Cardiac septum (tissue), 1 donor: ENCODE measurements around the gene UCHL5. TPM values are rescaled to one million over a fixed set of nuclear protein-coding genes. Genes with fewer than 3 reads are reported as not detected.
"Not testable (repeated sequence)": the region's sequence is repeated elsewhere in the genome, so short reads cannot be mapped to it uniquely, and the experiment has no call there.

ENCODE experiments used
- DNase-seq: peaks from one replicate; pipeline ENCODE4 v3.0.0-alpha.2; 2020; ENCODE audit warnings: low spot score
- intact Hi-C: fragments of 100-400 bp; cut with DNase I; formaldehyde crosslinking; loops from one replicate; pipeline ENCODE4 v1.14.0; 2022
- total RNA-seq: library from RNA; stranded (reverse); fragmentation: NEBNext Ultra II Directional; extraction: Animal tissue kit (Norgen Biotek cat#: 25700); gene quantifications from one replicate; pipeline ENCODE4 v1.2.1, GENCODE V29; 2021
- donor health status: DM: no; HTN: no; CAD: no.

UCHL5 gene
- total RNA-seq, 1 donor from 2014 or later, result 26.4 TPM

DNA sequence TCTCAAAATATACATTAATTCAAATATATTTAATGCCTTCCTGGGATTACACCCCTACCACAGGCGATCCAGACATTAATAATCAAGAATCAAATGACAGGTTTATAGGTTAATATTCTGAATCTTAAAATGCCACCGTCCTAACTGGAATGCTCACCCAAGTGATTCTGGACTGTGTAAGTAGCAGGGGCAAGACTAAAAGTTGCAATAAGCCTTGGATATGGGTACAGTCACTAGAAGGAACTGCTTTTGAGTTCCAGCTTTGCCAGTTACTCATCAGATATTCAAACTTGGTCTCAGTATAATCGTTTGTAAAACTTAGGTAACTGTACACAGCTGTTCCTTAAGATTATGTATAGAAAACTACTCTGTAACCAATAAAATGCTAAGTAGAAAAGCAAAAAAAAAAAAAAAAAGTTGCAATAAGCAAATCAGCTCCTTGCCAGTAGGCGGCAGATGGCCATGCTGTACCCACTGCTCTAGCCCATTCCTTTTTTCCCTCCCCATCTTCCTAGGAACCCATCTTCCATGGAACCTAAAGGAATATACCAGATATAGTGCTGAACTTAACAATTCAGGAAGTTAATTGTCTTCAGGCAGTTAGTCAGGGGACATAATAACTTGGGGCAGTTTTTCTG lies 10.7 kb upstream of the UCHL5 start:
- intact Hi-C loops, result no loop called here
- no peak for DNase-seq

DNA sequence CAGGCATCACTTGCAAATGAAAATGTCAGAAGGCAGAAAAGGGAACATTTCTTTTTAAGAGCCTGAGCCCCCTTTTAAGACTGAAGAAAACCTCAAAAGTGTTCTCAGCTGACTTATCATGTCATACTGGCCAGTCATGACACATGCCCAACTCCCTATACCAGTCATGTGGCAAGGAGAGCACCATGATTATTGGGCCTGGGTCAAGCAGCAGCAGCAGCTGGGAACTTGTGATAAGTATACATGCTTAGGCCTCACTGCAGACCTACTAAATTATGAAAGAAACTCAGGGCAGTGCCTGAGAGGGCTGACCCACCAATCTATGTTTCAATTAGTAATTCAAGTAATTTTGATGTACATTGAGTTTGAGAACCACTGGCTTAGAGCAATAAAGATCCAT lies 8.9 kb upstream of the UCHL5 start:
- intact Hi-C loops, result no loop called here
- DNase-seq, result no peak

DNA sequence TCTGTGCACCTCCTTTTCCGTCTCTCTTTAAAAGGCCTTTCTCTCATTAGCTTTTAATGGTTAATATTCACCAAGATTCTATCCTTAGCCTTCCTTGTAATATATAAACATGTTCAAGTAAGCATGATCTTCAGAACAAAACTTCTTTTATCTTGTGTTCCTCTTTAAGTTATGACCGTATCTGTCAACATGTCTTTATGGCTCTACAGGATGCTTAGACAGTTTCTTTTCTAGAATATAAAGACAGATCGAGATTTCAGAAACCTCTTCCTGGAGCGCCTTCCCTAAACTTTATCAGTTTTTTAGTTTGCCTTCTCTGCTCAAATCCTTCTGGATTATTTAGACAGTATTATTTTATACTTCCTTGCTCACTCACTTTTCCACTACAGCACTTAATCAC lies 7.4 kb upstream of the UCHL5 start:
- no peak for DNase-seq
- intact Hi-C loops, result no loop called here

DNA sequence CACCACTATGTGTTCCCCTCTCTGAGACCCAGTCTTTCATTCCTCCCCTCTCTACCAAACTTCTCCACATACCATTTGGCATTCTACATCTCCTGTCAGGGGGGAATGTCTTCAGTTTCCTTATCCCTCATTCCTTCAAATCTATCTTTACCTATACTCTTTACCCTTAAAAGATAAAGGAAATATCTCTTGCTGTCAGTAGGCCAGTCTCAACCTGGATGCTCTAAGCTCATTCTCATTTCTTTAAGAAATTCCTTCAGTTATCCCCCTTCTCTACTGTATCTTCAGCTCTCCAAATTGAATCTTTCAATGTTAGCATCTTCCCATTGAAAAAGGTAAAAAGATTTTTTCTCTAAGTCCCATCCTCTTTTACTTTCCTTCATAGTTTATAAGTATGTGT lies 6.8 kb upstream of the UCHL5 start:
- intact Hi-C loops, result no loop called here

DNA sequence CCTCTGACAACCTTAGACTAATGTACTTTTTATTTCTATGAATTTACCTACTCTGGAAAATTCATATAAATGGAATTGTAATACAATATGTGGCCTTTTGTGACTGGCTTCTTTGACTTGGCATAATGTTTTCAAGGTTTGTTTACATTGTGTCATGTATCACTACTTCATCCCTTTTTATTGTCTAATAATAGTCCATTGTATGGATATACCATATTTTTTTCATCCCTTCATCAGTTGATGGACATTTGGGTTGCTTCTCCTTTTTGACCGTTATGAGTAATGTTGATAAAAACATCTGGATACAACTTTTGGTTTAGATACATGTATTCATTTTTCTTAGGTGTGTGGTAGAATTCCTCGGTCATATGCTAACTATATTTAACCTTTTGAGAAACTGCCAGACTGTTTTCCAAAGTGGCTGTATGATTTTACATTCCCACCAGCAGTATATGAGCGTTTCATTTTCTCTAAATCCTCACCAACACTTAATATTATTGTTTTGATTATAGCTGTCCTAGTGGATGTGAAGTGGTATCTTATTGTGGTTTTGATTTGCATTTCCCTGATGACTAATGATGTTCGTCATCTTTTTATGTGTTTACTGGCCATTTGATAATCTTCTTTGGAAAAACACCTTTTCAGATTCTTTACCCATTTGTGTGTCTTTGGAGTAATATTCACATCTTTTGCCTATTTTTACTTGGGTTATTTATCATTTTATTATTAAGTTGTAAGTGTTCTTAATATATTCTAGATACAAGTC lies 3.7 kb upstream of the UCHL5 start:
- intact Hi-C loops, result no loop called here
- no peak for DNase-seq

More for the DNA sequence above, 6.8 kb upstream of the UCHL5 start:
- no peak for DNase-seq

DNA sequence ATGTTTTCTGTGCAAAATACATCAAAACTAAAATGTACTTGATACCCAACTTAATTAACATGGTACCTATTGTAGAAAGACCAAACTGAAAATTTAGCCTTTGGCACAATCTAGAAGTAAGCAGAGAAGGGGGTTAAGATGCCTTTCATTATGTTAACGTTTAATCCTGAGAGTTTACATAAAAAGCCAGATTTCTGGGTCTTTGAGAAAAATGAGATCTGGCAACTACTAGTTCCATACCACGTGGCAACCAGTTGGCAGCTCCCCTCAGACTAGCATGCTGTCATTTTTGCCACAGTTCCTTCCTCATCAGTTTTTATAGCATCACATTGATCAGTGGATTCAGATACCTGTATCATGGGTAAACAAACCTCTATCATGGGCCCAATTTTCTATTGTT lies 1.8 kb upstream of the UCHL5 start:
- intact Hi-C loops, result no loop called here
- no peak for DNase-seq

DNA sequence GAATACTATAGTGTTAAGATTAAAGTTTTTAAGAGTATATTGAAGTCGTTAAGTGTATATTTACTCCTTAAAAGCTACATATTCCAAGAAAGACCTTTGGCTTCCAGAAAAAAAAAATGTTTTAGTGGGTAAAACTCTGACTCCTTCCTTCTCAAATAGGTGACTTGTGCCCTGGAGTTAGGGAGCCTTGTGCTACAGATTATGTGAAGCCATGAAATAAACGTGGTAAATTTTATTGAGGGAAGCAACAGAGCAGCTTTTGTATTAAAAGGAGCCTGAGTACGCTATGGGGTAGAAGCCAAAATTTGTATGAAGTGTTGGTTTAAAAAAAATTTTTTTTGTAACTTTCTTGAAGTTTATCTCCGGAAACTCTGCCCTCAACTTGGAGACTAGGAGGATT lies 1.2 kb upstream of the UCHL5 start:
- intact Hi-C loops, result no loop called here
- DNase-seq, result no peak

DNA sequence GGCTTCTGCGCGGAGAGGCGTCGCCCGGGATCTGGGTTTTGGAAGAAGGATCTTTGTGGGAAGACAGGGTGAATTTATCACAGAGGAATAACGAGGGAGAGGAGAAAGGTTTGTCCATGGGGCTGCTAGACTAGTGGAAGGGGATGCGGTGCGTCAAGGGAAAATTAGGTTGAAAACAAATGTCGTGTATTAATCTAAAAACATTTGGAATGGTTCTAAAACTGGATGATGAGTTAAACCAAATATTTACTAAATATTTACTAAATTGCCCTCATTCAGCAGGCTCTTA lies 899 bp upstream of the UCHL5 start:
- no peak for DNase-seq
- intact Hi-C loops, result no loop called here

DNA sequence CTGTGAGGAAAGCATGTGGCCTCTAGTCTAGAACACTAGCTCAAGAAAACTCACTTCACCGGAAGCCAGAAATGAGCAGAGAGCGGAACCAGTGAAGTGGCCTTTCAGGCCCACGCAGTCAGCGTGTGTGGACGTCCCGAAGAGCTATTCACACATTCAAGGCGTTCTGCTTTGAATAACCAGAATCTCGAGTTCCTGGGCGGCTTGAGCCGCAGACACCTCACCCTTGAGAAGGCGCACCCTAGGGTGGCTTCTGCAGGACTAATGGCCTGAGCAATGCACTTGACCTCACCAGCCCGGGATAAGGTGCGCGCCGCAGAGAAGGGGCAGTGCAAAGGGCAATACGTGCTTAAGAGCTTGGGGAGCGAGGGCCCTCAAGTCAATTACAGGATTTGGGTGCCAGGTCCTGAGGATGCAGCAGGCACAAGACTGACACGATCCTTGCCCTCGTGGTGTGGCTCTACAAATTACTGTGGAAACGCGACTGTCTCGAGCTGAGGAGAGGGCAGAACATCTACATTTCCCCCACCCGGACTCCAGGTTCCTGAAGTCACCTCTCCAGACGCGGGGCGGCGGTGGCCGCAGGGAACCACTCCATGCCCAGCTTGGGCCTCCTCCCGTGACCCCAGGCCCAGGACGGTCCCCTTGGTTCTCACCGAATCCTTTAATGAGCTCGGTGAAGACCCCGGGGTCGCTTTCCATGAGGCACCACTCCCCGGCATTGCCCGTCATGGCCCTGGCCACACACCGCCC lies 455 bp downstream of the UCHL5 start:
- intact Hi-C loops, result loop anchor here (1.0 kb wide), 2 partner anchors 47 to 64 kb away; partner anchors contain the start of genes CDC73 and GLRX2
- DNase-seq, result no peak

DNA sequence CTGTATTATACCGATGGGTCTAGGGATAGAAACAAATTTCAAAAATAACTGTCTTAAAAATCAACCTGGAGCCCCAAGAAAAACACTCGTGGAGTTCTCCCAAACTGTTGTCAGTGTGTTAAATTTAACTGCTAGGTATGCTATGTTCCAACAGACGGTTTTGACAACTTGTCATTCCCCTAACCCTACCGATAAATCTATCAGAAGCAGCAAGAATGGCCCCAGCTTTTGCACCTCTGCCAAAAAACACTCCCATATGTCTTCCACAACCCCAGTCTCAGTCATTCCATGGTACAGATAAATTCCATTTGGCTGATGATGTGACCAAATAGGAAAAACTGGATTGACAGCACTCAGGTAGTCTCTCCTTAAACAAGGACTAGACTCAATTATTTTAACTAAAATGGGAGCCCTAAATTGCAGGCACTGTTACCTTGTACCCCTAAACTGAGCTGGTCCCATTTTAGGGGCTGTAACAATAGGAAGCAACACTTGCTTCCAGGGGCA lies 4.9 kb downstream of the UCHL5 start:
- no peak for DNase-seq
- intact Hi-C loops, result no loop called here

DNA sequence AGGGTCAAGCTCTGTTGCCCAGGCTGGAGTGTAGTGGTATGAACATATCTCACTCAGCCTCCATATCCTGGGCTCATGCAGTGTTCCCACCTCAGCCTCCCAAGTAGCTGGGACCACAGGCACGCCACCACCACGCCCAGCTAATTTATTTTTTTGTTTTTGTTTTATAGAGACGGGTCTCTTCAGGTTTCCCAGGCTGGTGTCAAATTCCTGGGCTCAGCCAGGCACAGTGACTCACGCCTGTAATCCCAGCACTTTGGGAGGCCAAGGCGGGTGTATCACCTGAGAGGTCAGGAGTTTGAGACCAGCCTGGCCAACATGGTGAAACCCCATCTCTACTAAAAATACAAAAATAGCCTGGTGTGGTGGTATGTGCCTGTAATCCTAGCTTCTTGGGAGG lies 10.2 kb downstream of the UCHL5 start:
- intact Hi-C loops, DNase-seq: not testable (repeated sequence)

DNA sequence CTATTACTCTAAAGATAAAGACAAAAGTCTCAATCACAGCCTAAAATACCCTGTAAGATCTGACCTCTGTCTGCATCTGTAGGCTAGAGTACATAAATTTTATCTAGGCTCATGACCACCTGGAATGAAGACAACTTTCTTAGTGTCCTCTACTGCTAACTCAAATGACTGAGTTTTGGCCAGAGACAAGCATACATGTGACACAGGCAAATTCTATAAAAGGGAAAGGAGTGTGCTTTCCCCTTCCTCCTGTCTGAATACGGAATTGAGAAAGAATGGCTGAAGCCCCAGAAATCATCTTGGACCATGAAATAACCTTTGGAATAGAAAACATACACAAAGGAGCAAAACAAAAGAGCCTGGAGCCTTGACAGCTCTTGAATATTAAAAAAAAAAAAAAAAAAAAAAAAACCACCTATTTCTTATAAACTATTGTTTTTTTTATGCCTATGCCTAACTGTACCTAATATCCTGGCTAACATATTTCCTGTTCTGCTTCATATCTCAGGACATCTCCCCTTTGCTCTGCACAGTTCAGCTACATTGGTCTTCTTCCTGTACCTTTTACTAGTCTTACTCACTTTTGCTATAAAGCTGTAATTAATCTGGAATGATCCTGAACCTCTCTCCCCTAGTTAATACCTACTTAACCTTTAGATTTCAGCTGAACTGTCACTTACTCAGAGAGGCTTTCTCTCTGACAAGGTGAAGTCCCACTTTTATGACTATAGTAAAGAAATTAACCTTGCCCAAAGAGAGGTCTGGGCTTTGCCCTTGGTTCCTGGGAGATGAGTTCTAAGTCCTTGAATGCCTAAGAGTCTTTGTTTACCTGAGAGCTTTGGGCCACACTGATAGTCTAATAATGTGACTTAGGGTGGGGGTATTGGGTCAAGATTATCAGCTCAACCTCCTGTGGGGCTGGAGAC lies 16.1 kb downstream of the UCHL5 start:
- intact Hi-C loops, result no loop called here
- DNase-seq, result no peak

DNA sequence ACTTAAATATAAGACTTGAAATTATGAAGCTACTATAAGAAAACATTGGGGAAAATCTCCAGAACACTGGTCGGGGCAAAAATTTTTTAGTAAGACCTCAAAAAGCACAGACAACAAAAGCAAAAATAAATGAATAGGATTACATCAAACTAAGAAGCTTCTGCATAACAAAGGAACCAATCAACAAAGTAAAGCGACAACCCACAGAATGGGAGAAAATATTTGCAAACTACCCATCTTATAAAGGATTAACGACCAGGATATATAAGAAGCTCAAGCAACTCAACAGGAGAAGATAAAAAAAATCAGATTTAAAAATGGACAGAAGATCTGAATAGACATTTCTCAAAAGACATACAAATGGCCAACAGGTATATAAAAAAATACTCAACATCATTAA lies 19.1 kb downstream of the UCHL5 start:
- intact Hi-C loops, result no loop called here
- DNase-seq, result no peak

DNA sequence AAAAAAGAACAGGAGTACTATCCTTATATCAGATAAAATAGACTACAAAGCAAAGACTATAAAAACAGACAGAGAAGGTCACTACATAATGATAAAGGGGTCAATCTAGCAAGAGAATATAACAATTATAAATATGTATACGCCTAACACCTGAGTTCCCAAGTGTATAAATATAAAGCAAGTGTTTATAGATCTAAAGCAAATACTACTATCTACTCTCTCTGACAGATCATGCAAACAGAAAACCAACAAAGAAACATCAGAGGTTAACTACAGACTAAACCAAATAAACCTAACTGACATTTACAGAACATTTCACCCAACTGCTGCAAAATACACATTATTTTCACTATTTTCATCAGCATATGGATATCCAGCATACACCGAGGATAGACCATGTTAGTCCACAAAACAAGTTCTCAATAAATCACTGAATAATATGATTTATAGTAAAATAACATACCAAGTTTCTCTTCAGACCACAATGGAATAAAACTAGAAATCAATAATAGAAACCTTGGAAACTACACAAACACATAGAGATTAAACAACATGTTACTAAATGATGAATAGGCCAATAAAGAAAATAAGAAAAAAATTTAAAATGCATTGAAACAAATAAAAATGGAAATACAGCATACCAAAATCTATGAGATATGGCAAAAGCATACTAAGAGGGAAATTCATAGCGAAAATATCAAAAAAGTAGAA lies 22.7 kb downstream of the UCHL5 start:
- DNase-seq, result no peak
- intact Hi-C loops, result no loop called here

DNA sequence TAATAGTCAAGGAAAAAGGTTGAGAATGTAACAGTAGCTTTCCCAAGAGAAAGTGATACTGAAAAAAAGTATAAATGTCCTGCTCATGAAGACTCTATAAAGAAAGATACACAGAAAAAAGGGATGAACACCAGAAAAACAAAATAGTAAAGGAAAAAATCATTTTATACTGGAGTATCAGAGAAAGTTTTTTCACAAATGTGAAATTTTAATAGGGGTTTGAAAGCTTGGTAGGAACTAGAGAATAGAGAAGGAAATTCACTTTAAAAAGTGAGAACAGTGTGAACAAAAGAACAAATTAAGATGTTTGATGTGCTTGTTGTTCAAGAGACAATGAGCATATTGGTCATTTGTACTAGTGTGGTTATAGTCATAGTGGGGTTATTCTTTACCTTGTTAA lies 25.6 kb downstream of the UCHL5 start:
- intact Hi-C loops, result loop anchor here (5.0 kb wide), 1 partner anchor 426 kb away; no protein-coding TSS in a partner anchor
- DNase-seq, result no peak

DNA sequence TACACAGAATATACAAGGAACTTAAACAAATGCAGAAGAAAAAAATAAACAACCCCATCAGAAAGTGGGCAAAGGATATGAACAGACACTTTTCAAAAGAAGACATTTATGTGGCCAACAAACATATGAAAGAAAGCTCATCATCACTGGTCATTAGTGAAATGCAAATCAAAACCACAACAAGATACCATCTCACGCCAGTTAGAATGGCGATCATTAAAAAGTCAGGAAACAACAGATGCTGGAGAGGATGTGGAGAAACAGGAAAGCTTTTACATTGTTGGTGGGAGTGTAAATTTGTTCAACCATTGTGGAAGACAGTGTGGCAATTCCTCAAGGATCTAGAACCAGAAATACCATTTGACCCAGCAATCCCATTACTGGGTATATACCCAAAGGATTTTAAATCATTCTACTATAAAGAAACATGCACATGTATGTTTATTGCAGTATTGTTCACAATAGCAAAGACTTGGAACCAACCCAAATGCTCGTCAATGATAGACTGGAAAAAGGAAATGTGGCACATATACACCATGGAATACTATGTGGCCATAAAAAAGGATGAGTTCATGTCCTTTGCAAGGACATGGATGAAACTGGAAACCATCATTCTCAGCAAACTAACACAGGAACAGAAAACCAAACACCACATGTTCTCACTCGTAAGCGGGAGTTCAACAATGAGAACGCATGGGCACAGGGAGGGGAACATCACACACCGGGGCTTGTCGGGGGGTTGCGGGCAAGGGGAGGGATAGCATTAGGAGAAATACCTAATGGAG lies 26.3 kb downstream of the UCHL5 start:
- intact Hi-C loops, result loop anchor here (5.0 kb wide), 1 partner anchor 426 kb away; no protein-coding TSS in a partner anchor
- DNase-seq, result not testable (repeated sequence)

DNA sequence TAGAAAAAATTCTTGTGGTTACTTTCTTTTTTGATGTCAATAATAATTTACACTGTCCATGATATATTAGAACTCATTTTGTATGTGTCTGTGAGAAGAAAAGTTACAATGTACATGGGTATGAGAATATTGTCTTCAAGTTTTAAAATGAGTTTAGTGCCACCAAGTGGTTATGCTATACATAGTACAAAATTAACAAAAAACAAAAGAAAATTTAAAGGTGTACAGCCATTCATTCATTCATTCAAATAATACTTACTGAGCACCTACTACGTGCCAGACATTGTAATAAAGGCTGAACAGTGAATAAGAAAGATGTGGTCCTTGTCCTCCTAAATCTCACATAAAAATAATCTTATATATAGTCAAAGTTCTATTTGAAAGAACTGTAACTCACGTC lies 27.7 kb downstream of the UCHL5 start:
- DNase-seq, result no peak
- intact Hi-C loops, result loop anchor here (5.0 kb wide), 1 partner anchor 424 kb away; no protein-coding TSS in a partner anchor

DNA sequence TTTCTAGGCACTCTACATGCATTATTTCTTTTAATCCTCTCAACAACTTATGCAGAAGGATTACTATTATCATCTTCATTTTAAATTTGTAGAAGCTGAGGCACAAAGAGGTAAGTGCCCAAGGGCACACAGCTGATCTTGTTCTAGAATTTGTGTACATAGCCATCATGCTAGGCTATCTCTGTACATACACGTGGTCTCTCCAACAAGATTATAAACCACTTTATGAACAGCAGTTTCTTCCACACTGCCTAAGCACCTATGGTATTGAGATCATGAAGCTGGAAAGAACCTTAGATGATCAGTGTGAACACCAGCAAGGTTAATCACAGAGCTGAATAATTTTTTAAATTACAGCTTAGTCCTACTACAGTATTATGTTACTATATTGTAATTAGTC lies 28.9 kb downstream of the UCHL5 start:
- intact Hi-C loops, result loop anchor here (5.0 kb wide), 1 partner anchor 423 kb away; no protein-coding TSS in a partner anchor
- no peak for DNase-seq
